Measurements from ENCODE around the gene TBRG1.

DNA sequence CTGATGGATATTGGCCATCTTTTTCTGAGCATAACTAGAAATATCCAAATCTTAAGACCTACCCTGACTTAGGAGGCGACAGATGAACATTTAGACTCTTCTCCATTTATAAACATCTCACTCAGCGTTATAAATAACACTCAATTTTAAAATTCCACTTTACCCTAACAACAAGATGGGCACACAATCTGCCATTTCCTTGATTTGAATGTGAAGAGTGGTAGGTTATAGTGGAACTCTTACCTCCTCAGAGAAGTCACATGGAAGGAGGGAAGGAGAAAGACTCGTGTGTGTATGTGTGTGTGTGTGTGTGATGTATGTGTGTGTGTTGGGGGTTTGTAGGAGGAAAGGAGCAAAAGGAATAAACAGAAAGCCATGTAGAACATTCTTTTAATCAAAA lies 35.8 kb downstream of the TBRG1 start:
- TF ChIP-seq, protein P1, sequence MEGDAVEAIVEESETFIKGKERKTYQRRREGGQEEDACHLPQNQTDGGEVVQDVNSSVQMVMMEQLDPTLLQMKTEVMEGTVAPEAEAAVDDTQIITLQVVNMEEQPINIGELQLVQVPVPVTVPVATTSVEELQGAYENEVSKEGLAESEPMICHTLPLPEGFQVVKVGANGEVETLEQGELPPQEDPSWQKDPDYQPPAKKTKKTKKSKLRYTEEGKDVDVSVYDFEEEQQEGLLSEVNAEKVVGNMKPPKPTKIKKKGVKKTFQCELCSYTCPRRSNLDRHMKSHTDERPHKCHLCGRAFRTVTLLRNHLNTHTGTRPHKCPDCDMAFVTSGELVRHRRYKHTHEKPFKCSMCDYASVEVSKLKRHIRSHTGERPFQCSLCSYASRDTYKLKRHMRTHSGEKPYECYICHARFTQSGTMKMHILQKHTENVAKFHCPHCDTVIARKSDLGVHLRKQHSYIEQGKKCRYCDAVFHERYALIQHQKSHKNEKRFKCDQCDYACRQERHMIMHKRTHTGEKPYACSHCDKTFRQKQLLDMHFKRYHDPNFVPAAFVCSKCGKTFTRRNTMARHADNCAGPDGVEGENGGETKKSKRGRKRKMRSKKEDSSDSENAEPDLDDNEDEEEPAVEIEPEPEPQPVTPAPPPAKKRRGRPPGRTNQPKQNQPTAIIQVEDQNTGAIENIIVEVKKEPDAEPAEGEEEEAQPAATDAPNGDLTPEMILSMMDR (IDR thresholded peaks at IDR 0.05), result no peak
- TF ChIP-seq EZH2phosphoT487 (IDR thresholded peaks at IDR 0.05) (no peak), EZH2 (IDR thresholded peaks at IDR 0.05) (no peak)

All from neural progenitor cell (in vitro differentiated cells).